Mesendoderm (in vitro differentiated cells): Measurements from ENCODE around the gene ST6GAL2.

Source experiments
- DNase-seq: peaks from one replicate; pipeline ENCODE4 v3.0.0; 2013
- H2AK5ac ChIP-seq: 2 replicates; pipeline ENCODE4 v1.6.1; 2013; ENCODE audit warnings: low read length, inconsistent platforms
- H2BK120ac ChIP-seq: 2 replicates; pipeline ENCODE4 v1.6.1; 2013; ENCODE audit warnings: low read depth, mild to moderate bottlenecking, low read length, moderate library complexity, mixed read lengths
- H2BK15ac ChIP-seq: replicated peaks from 2 replicates; pipeline ENCODE4 v1.6.1; 2013; ENCODE audit warnings: low read depth, mild to moderate bottlenecking, moderate library complexity
- H2BK5ac ChIP-seq: 2 replicates; pipeline ENCODE4 v1.6.1; 2013; ENCODE audit warnings: low read length, inconsistent platforms
- H3K18ac ChIP-seq: 2 replicates; pipeline ENCODE4 v1.6.1; 2013; ENCODE audit warnings: mild to moderate bottlenecking, low read length, mixed read lengths
- H3K23ac ChIP-seq: one replicate; pipeline ENCODE4 v1.6.1; 2013; ENCODE audit warnings: low read length
- H3K27ac ChIP-seq: 2 replicates; pipeline ENCODE4 v1.5.1; 2013; ENCODE audit warnings: low read depth, mild to moderate bottlenecking, inconsistent platforms, low read length, moderate library complexity
- H3K27me3 ChIP-seq: 2 replicates; pipeline ENCODE4 v1.6.1; 2013; ENCODE audit warnings: low read length, control low read depth, mild to moderate bottlenecking, inconsistent platforms; ENCODE audit not compliant: insufficient read depth, poor library complexity
- H3K36me3 ChIP-seq: 2 replicates; pipeline ENCODE4 v1.6.1; 2013; ENCODE audit warnings: low read length, inconsistent platforms; ENCODE audit not compliant: control insufficient read depth, insufficient read depth
- H3K4ac ChIP-seq: one replicate; pipeline ENCODE4 v1.6.1; 2013; ENCODE audit warnings: low read depth, mild to moderate bottlenecking, low read length, moderate library complexity
- H3K4me1 ChIP-seq: 2 replicates; pipeline ENCODE4 v1.6.1; 2013; ENCODE audit warnings: low read depth, low read length, inconsistent platforms; ENCODE audit not compliant: control insufficient read depth
- H3K4me2 ChIP-seq: 2 replicates; pipeline ENCODE4 v1.6.1; 2013; ENCODE audit warnings: low read length
- H3K4me3 ChIP-seq: 2 replicates; pipeline ENCODE4 v1.5.1; 2013; ENCODE audit warnings: mild to moderate bottlenecking, low read length
- H3K56ac ChIP-seq: one replicate; pipeline ENCODE4 v1.6.1; 2013; ENCODE audit warnings: low read length
- H3K79me1 ChIP-seq: 2 replicates; pipeline ENCODE4 v1.6.1; 2013; ENCODE audit warnings: low read length, inconsistent platforms
- H3K79me2 ChIP-seq: 2 replicates; pipeline ENCODE4 v1.6.1; 2013; ENCODE audit warnings: mild to moderate bottlenecking, low read length; ENCODE audit not compliant: control insufficient read depth, insufficient read depth
- H3K9ac ChIP-seq: 2 replicates; pipeline ENCODE4 v1.6.1; 2013; ENCODE audit warnings: low read length, inconsistent platforms
- H4K5ac ChIP-seq: one replicate; pipeline ENCODE4 v1.6.1; 2013; ENCODE audit warnings: low read length
- H4K8ac ChIP-seq: one replicate; pipeline ENCODE4 v1.6.1; 2013; ENCODE audit warnings: low read depth, mild to moderate bottlenecking, control low read depth, low read length, moderate library complexity
- WGBS: extraction: QIAGEN DNeasy Blood & Tissue Kit; methylation state at CpG from one replicate; pipeline ENCODE4 v1.1.7; 2013; ENCODE audit warnings: low lambda C conversion rate, missing lambda C conversion rate; ENCODE audit not compliant: insufficient coverage; ENCODE audit errors: extremely low coverage; 5-methylcytosine and 5-hydroxymethylcytosine counted together

The ST6GAL2 gene

DNA sequence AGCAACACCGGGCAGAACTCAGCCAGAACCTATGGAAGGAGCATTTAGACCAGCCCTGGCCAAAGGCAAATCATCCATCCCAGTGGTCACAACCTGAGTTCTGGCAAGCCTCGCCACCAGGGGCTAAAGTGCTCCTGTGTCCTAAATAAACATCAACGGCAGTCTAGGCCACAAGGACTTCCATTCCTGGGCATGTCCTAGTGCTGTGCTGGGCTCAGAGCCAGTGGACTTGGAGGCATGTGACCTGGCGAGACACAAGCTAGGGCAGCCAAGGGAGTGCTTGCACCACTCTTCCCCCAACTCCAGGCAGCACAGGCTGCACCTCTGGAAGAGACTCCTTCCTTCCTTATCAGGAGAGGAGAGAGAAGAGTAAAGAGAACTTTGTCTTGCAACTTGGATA, 69.0 kb downstream of the ST6GAL2 start:
- Histone ChIP-seq H3K4me1 (no peaks in the 10 kb centered on the region), H3K9ac (no peak overlapping the region), H3K27ac (no peak overlapping the region), H2AK5ac (no peak overlapping the region), H3K4ac (no peak overlapping the region), H3K4me2 (no peak overlapping the region), H3K79me2 (no peaks in the 10 kb centered on the region), H3K56ac (no peak overlapping the region), H4K5ac (no peak overlapping the region), H3K23ac (no peak overlapping the region), H3K18ac (no peak overlapping the region), H2BK15ac (no peak overlapping the region), H3K79me1 (no peaks in the 10 kb centered on the region), H4K8ac (no peak overlapping the region), H3K4me3 (no peak overlapping the region), H3K27me3 (no peaks in the 10 kb centered on the region), H2BK120ac (no peak overlapping the region), H3K36me3 (no peaks in the 10 kb centered on the region), H2BK5ac (no peak overlapping the region)
- WGBS = no CpG with 5 or more reads among the region's 4 CpGs
- DNase-seq = no peak

- Histone ChIP-seq H3K4me3 (no peak overlapping the region), H3K56ac (no peak overlapping the region), H3K79me2 (no peaks in the 10 kb centered on the region), H3K27ac (no peak overlapping the region), H3K36me3 (no peaks in the 10 kb centered on the region), H2BK15ac (no peak overlapping the region), H3K18ac (no peak overlapping the region), H3K79me1 (no peaks in the 10 kb centered on the region), H2BK5ac (no peak overlapping the region), H3K27me3 (no peaks in the 10 kb centered on the region), H3K23ac (no peak overlapping the region), H2AK5ac (no peak overlapping the region), H3K4me1 (no peaks in the 10 kb centered on the region), H2BK120ac (no peak overlapping the region), H3K4me2 (no peak overlapping the region), H4K5ac (no peak overlapping the region), H3K4ac (no peak overlapping the region), H4K8ac (no peak overlapping the region), H3K9ac (no peak overlapping the region)
- no peak for DNase-seq
- WGBS = no CpG with 5 or more reads among the region's 5 CpGs
Observed at GRCh38 chr2:106812841-106813240, 73.1 kb downstream of the ST6GAL2 start.

GRCh38 chr2:106812383-106812782, 73.6 kb downstream of the ST6GAL2 start:
- Histone ChIP-seq H3K23ac (no peak overlapping the region), H2BK15ac (no peak overlapping the region), H3K18ac (no peak overlapping the region), H3K27me3 (no peaks in the 10 kb centered on the region), H3K79me2 (no peaks in the 10 kb centered on the region), H3K4me2 (no peak overlapping the region), H2AK5ac (no peak overlapping the region), H4K5ac (no peak overlapping the region), H2BK120ac (no peak overlapping the region), H2BK5ac (no peak overlapping the region), H4K8ac (no peak overlapping the region), H3K4me1 (no peaks in the 10 kb centered on the region), H3K79me1 (no peaks in the 10 kb centered on the region), H3K36me3 (no peaks in the 10 kb centered on the region), H3K9ac (no peak overlapping the region), H3K4me3 (no peak overlapping the region), H3K56ac (no peak overlapping the region), H3K27ac (no peak overlapping the region), H3K4ac (no peak overlapping the region)
- DNase-seq = no peak
- no CpG with 5 or more reads among the region's 4 CpGs for WGBS

- Histone ChIP-seq H4K5ac (no peak overlapping the region), H2BK5ac (no peak overlapping the region), H3K23ac (no peak overlapping the region), H3K56ac (no peak overlapping the region), H3K18ac (no peak overlapping the region), H3K4me1 (no peaks in the 10 kb centered on the region), H3K79me2 (no peaks in the 10 kb centered on the region), H2AK5ac (no peak overlapping the region), H3K4me2 (no peak overlapping the region), H3K36me3 (no peaks in the 10 kb centered on the region), H3K4me3 (no peak overlapping the region), H3K9ac (no peak overlapping the region), H2BK15ac (no peak overlapping the region), H2BK120ac (no peak overlapping the region), H3K27me3 (no peaks in the 10 kb centered on the region), H4K8ac (no peak overlapping the region), H3K79me1 (no peaks in the 10 kb centered on the region), H3K27ac (no peak overlapping the region), H3K4ac (no peak overlapping the region)
- no CpG with 5 or more reads among the region's 2 CpGs for WGBS
- no peak for DNase-seq
Observed at GRCh38 chr2:106805716-106806115, 80.3 kb downstream of the ST6GAL2 start.

DNA sequence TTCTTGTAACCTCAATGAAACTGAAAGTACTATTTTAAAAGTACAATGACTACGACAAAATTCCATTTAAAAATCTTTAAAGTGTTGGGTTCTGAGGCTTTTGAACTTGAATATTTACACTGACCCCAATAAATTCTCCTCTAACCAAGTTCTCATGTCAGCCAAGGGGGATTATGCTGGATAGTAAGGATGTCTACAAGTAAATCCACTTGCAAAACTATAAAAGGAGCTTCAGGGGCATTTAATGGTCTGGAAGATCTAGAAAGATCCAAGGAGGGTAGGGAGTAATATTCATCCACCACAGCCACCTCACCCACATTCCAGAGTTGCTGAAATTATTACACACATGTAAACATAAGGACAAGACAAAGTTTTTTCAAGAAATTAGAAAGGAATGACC, 81.8 kb downstream of the ST6GAL2 start:
- no peak for DNase-seq

GRCh38 chr2:106800976-106801655, 84.9 kb downstream of the ST6GAL2 start:
- Histone ChIP-seq H3K23ac (no peak overlapping the region), H3K9ac (no peak overlapping the region), H4K8ac (no peak overlapping the region), H3K27ac (no peak overlapping the region), H3K79me1 (no peaks in the 10 kb centered on the region), H2AK5ac (no peak overlapping the region), H3K56ac (no peak overlapping the region), H2BK120ac (no peak overlapping the region), H3K36me3 (no peaks in the 10 kb centered on the region), H3K79me2 (no peaks in the 10 kb centered on the region), H3K4me1 (no peaks in the 10 kb centered on the region), H3K4me3 (no peak overlapping the region), H3K18ac (no peak overlapping the region), H3K4ac (no peak overlapping the region), H4K5ac (no peak overlapping the region), H2BK5ac (no peak overlapping the region), H3K4me2 (no peak overlapping the region), H3K27me3 (no peaks in the 10 kb centered on the region), H2BK15ac (no peak overlapping the region)
- DNase-seq = peak; percentile 59
- no CpG with 5 or more reads among the region's 10 CpGs for WGBS

More for the DNA sequence above, 81.8 kb downstream of the ST6GAL2 start:
- no peak overlapping the region for H3K4me2 ChIP-seq
- H2BK5ac ChIP-seq = no peak overlapping the region
- H3K56ac ChIP-seq = no peak overlapping the region
- no peaks in the 10 kb centered on the region for H3K79me1 ChIP-seq
- H3K23ac ChIP-seq = no peak overlapping the region
- H2AK5ac ChIP-seq = no peak overlapping the region
- H2BK15ac ChIP-seq = no peak overlapping the region
- H3K18ac ChIP-seq = no peak overlapping the region
- H3K27ac ChIP-seq = no peak overlapping the region
- WGBS = no CpG with 5 or more reads among the region's 1 CpG
- H2BK120ac ChIP-seq = no peak overlapping the region
- H3K4me1 ChIP-seq = no peaks in the 10 kb centered on the region
- H4K5ac ChIP-seq = no peak overlapping the region
- no peak overlapping the region for H3K4me3 ChIP-seq
- no peaks in the 10 kb centered on the region for H3K79me2 ChIP-seq
- H3K27me3 ChIP-seq = no peaks in the 10 kb centered on the region
- no peak overlapping the region for H3K9ac ChIP-seq
- H3K36me3 ChIP-seq = no peaks in the 10 kb centered on the region
- H4K8ac ChIP-seq = no peak overlapping the region
- no peak overlapping the region for H3K4ac ChIP-seq
